HEK293 (cell line): ENCODE results near the gene DPM2.
A peak's percentile ranks its signal among the peaks of the same experiment; 100 is the strongest.

ENCODE experiments used
- CTCF ChIA-PET: fragments of 350-600 bp; formaldehyde crosslinking; extraction: SDS; loops from one replicate; lab custom pipeline; 2021; ENCODE audit warnings: antibody characterized with exemption; lab: Yijun Ruan, JAX
- POLR2A ChIA-PET: fragments of 300-600 bp; formaldehyde crosslinking; extraction: SDS; loops from one replicate; lab custom pipeline; 2020; ENCODE audit warnings: antibody characterized with exemption, inconsistent platforms; lab: Yijun Ruan, JAX
- H3K27ac ChIP-seq: fragments of 200-500 bp; sonication (Bioruptor generic); 2 replicates; pipeline ENCODE4 v1.5.1; 2014; ENCODE audit warnings: low read depth, low read length, control low read depth, inconsistent platforms; ENCODE audit errors: extremely low read depth
- H3K36me3 ChIP-seq, 2 experiments: fragments of 200-500 bp in 1 of 2; sonication (Bioruptor generic) in 1 of 2; 1 replicate in 1 of 2; 2 replicates in 1 of 2; pipeline ENCODE4 v1.5.1; 2014 to 2017; ENCODE audit warnings: inconsistent platforms in 2 of 2, low read length in 2 of 2; ENCODE audit not compliant: control insufficient read depth in 2 of 2, insufficient read depth in 1 of 2
- H3K4me1 ChIP-seq: fragments of 200-500 bp; sonication (Bioruptor generic); 2 replicates; pipeline ENCODE4 v1.5.1; 2014; ENCODE audit warnings: mild to moderate bottlenecking, low read length, inconsistent platforms; ENCODE audit not compliant: control insufficient read depth, insufficient read depth
- H3K4me3 ChIP-seq: 2 replicates; pipeline ENCODE4 v1.5.1; 2011; ENCODE audit warnings: low read depth, mild to moderate bottlenecking, control low read depth, low read length, moderate library complexity
- H3K9me3 ChIP-seq: fragments of 200-500 bp; sonication (Bioruptor generic); 2 replicates; pipeline ENCODE4 v1.5.1; 2014; ENCODE audit warnings: low read depth, low read length, inconsistent platforms; ENCODE audit not compliant: control insufficient read depth, insufficient read depth
- GLIS1 ChIP-seq: fragments of 450-650 bp; formaldehyde crosslinking; IDR thresholded peaks from 2 replicates; pipeline ENCODE4 v1.5.1; 2016; ENCODE audit warnings: missing biosample characterization, missing genetic modification characterization
- GLIS2 ChIP-seq: fragments of 450-650 bp; formaldehyde crosslinking; IDR thresholded peaks from 2 replicates; pipeline ENCODE4 v1.5.1; 2016; ENCODE audit warnings: missing biosample characterization, missing genetic modification characterization
- IKZF3 ChIP-seq: fragments of 450-650 bp; IDR thresholded peaks from 2 replicates; pipeline ENCODE4 v1.5.0; 2018; ENCODE audit warnings: missing biosample characterization, mild to moderate bottlenecking, missing genetic modification characterization, moderate library complexity
- KLF16 ChIP-seq: fragments of 450-650 bp; formaldehyde crosslinking; IDR thresholded peaks from 2 replicates; pipeline ENCODE4 v1.5.1; 2017; ENCODE audit warnings: missing biosample characterization, missing genetic modification characterization
- KLF8 ChIP-seq: fragments of 450-650 bp; formaldehyde crosslinking; IDR thresholded peaks from 2 replicates; pipeline ENCODE4 v1.5.1; 2016; ENCODE audit warnings: missing biosample characterization, missing genetic modification characterization
- KLF9 ChIP-seq: fragments of 450-650 bp; formaldehyde crosslinking; IDR thresholded peaks from 2 replicates; pipeline ENCODE4 v1.5.1; 2016; ENCODE audit warnings: missing biosample characterization, missing genetic modification characterization, low read depth
- MEIS1 ChIP-seq: sonication (generic); formaldehyde crosslinking; IDR thresholded peaks from 2 replicates; pipeline ENCODE4 v1.8.1; 2022; ENCODE audit warnings: missing genetic modification reagents, mild to moderate bottlenecking, borderline replicate concordance
- SCRT2 ChIP-seq: fragments of 450-650 bp; formaldehyde crosslinking; IDR thresholded peaks from 2 replicates; pipeline ENCODE4 v1.5.1; 2016; ENCODE audit warnings: missing biosample characterization, missing genetic modification characterization
- SP3 ChIP-seq: fragments of 450-650 bp; formaldehyde crosslinking; IDR thresholded peaks from 2 replicates; pipeline ENCODE4 v1.5.1; 2016; ENCODE audit warnings: missing biosample characterization, missing genetic modification characterization
- ZBTB21 ChIP-seq: fragments of 450-650 bp; formaldehyde crosslinking; IDR thresholded peaks from 2 replicates; pipeline ENCODE4 v1.5.1; 2017; ENCODE audit warnings: missing biosample characterization, missing genetic modification characterization
- ZBTB48 ChIP-seq: fragments of 450-650 bp; formaldehyde crosslinking; IDR thresholded peaks from 2 replicates; pipeline ENCODE4 v1.5.1; 2016; ENCODE audit warnings: missing biosample characterization, missing genetic modification characterization
- ZBTB7A ChIP-seq: fragments of 450-650 bp; formaldehyde crosslinking; IDR thresholded peaks from 2 replicates; pipeline ENCODE4 v1.5.1; 2016; ENCODE audit warnings: low read depth, missing biosample characterization, missing genetic modification characterization
- ZFHX2 ChIP-seq: fragments of 450-650 bp; formaldehyde crosslinking; conservative IDR thresholded peaks from 2 replicates; pipeline ENCODE4 v1.5.1; 2016; ENCODE audit warnings: missing biosample characterization, missing genetic modification characterization
- ZIC2 ChIP-seq: fragments of 450-650 bp; formaldehyde crosslinking; IDR thresholded peaks from 2 replicates; pipeline ENCODE4 v1.5.1; 2016; ENCODE audit warnings: missing biosample characterization, missing genetic modification characterization
- ZNF335 ChIP-seq: fragments of 450-650 bp; formaldehyde crosslinking; conservative IDR thresholded peaks from 2 replicates; pipeline ENCODE4 v1.5.1; 2016; ENCODE audit warnings: missing biosample characterization, missing genetic modification characterization
- ZNF398 ChIP-seq: fragments of 450-650 bp; formaldehyde crosslinking; IDR thresholded peaks from 2 replicates; pipeline ENCODE4 v1.5.1; 2017; ENCODE audit warnings: missing biosample characterization, missing genetic modification characterization
- ZNF423 ChIP-seq: fragments of 450-650 bp; formaldehyde crosslinking; IDR thresholded peaks from 2 replicates; pipeline ENCODE4 v1.5.1; 2016; ENCODE audit warnings: missing biosample characterization, missing genetic modification characterization
- ZNF426 ChIP-seq: fragments of 450-650 bp; formaldehyde crosslinking; IDR thresholded peaks from 2 replicates; pipeline ENCODE4 v1.5.1; 2017; ENCODE audit warnings: missing biosample characterization, missing genetic modification characterization, mild to moderate bottlenecking, inconsistent platforms, moderate library complexity
- ZNF518A ChIP-seq: fragments of 450-650 bp; formaldehyde crosslinking; conservative IDR thresholded peaks from 2 replicates; pipeline ENCODE4 v1.5.1; 2016; ENCODE audit warnings: low read depth, missing biosample characterization, missing genetic modification characterization
- ZNF521 ChIP-seq: fragments of 450-650 bp; formaldehyde crosslinking; IDR thresholded peaks from 2 replicates; pipeline ENCODE4 v1.5.1; 2017; ENCODE audit warnings: missing biosample characterization, mild to moderate bottlenecking, missing genetic modification characterization
- ZNF777 ChIP-seq: fragments of 450-650 bp; formaldehyde crosslinking; IDR thresholded peaks from 2 replicates; pipeline ENCODE4 v1.5.1; 2017; ENCODE audit warnings: missing biosample characterization, missing genetic modification characterization, borderline replicate concordance
- TF ChIP-seq, protein P1 (sequence below): fragments of 450-650 bp; formaldehyde crosslinking; IDR thresholded peaks from 2 replicates; pipeline ENCODE4 v1.5.1; 2016; ENCODE audit warnings: missing biosample characterization, missing genetic modification characterization
- TF ChIP-seq, protein P2 (sequence below): fragments of 450-650 bp; formaldehyde crosslinking; IDR thresholded peaks from 2 replicates; pipeline ENCODE4 v1.5.1; 2016; ENCODE audit warnings: missing biosample characterization, missing genetic modification characterization
- TF ChIP-seq, protein P3 (sequence below): fragments of 450-650 bp; formaldehyde crosslinking; optimal IDR thresholded peaks from 2 replicates; pipeline ENCODE3; 2016; ENCODE audit warnings: missing biosample characterization, mild to moderate bottlenecking, missing genetic modification characterization

The DPM2 gene

DNA sequence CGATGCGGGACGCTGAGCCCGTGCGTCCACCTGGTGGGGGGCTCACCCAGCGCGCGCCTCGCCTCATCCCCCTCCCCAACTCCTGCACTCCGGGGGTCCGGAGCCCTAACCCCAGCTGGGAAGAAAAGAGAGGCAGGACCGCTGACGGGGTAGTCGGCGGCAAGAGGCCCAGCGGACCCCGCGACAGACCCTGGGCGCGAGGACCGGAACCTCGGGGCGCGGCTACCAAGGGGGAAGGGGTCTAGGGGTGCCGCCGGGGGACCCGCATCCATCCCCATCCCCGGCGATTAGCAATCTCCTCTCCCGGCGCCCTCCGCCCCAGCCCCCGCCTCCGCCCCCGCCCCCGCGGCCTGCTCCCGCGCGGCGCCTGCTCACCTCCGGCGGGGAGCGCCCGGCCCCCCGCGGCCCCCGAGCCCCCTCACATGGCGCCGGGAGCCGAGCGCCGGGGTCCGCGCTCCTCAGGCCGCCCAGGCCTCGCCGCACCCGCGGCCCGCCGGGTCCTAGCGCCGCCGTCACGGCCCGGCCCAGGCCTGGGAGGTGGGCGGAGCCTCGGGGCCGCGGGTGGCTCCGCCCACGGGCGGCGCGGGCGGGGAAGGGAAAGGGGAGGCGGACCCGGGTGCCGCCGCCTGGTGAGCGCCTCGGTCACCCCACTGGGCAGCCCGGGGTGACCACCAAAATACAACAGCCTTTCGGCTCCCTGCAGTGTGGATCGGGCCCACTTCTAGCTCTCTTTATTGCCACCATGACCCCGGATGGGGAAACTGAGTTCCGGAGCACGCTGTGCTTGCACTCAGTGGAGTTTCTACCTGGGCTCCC is 38.3 kb downstream of the DPM2 start, which contains the start of gene ST6GALNAC6:
Gene ST6GALNAC6 (minus strand): TSS at position 476 of the 816 bp plus-strand sequence. CDS start 1,622 bp downstream, outside the sequence.
- no peaks in the 10 kb centered on the region for H3K9me3 ChIP-seq
- CTCF ChIA-PET = interaction anchor here (0.6 to 0.9 kb wide), 3 partner anchors 8 to 108 kb away, joined by 3 to 5 read pairs (median 4); no protein-coding TSS in a partner anchor
- H3K4me1 ChIP-seq = no peaks in the 10 kb centered on the region
- POLR2A ChIA-PET = interaction anchor here (1.3 to 2.0 kb wide), 3 partner anchors 17 to 448 kb away, joined by 3 to 9 read pairs (median 3); partner anchors contain the start of genes LRSAM1, RPL12 and ST6GALNAC4
- H3K27ac ChIP-seq = peak within 1 kb of the TSS; percentile 78; the same call in 1 of the 2 replicates
- peaks cover 0 to 26% of the 10 kb centered on the region in 2 experiments; a peak in 1 of 3 replicates for H3K36me3 ChIP-seq
- TF ChIP-seq MEIS1 (CRISPR knock-in tag) (no peak), ZNF426 (no peak), ZIC2 (peak; percentile 75), IKZF3 (tag by site-specific recombination) (no peak), ZNF423 (tag by site-specific recombination) (peak; percentile 72), ZNF521 (tag by site-specific recombination) (no peak), SP3 (tag by site-specific recombination) (peak; percentile 42; the same call in 1 of the 2 replicates), ZNF335 (tag by site-specific recombination) (peak; percentile 72), SCRT2 (tag by site-specific recombination) (no peak), ZFHX2 (tag by site-specific recombination) (peak; percentile 40), GLIS1 (tag by site-specific recombination) (peak; percentile 95), ZNF777 (tag by site-specific recombination) (no peak), ZBTB7A (tag by site-specific recombination) (0 out of 2 replicates have a peak, but pooled peaks have one; percentile 52), KLF8 (tag by site-specific recombination) (no peak), GLIS2 (tag by site-specific recombination) (peak; percentile 73), ZNF518A (peak; percentile 19; the same call in 1 of the 2 replicates), ZBTB21 (tag by site-specific recombination) (no peak), KLF9 (tag by site-specific recombination) (no peak), ZBTB48 (tag by site-specific recombination) (peak; percentile 75), ZNF398 (0 out of 2 replicates have a peak, but pooled peaks have one; percentile 9), KLF16 (no peak)
- TF ChIP-seq, protein P1, sequence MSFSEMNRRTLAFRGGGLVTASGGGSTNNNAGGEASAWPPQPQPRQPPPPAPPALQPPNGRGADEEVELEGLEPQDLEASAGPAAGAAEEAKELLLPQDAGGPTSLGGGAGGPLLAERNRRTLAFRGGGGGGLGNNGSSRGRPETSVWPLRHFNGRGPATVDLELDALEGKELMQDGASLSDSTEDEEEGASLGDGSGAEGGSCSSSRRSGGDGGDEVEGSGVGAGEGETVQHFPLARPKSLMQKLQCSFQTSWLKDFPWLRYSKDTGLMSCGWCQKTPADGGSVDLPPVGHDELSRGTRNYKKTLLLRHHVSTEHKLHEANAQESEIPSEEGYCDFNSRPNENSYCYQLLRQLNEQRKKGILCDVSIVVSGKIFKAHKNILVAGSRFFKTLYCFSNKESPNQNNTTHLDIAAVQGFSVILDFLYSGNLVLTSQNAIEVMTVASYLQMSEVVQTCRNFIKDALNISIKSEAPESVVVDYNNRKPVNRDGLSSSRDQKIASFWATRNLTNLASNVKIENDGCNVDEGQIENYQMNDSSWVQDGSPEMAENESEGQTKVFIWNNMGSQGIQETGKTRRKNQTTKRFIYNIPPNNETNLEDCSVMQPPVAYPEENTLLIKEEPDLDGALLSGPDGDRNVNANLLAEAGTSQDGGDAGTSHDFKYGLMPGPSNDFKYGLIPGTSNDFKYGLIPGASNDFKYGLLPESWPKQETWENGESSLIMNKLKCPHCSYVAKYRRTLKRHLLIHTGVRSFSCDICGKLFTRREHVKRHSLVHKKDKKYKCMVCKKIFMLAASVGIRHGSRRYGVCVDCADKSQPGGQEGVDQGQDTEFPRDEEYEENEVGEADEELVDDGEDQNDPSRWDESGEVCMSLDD (tag by site-specific recombination) = peak; percentile 78; the same call in 1 of the 2 replicates
- TF ChIP-seq, protein P2, sequence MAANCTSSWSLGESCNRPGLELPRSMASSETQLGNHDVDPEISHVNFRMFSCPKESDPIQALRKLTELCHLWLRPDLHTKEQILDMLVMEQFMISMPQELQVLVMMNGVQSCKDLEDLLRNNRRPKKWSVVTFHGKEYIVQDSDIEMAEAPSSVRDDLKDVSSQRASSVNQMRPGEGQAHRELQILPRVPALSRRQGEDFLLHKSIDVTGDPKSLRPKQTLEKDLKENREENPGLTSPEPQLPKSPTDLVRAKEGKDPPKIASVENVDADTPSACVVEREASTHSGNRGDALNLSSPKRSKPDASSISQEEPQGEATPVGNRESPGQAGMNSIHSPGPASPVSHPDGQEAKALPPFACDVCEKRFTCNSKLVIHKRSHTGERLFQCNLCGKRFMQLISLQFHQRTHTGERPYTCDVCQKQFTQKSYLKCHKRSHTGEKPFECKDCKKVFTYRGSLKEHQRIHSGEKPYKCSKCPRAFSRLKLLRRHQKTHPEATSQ (tag by site-specific recombination) = no peak
- TF ChIP-seq, protein P3, sequence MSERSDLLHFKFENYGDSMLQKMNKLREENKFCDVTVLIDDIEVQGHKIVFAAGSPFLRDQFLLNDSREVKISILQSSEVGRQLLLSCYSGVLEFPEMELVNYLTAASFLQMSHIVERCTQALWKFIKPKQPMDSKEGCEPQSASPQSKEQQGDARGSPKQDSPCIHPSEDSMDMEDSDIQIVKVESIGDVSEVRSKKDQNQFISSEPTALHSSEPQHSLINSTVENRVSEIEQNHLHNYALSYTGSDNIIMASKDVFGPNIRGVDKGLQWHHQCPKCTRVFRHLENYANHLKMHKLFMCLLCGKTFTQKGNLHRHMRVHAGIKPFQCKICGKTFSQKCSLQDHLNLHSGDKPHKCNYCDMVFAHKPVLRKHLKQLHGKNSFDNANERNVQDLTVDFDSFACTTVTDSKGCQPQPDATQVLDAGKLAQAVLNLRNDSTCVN (tag by site-specific recombination) = peak; percentile 66
- H3K4me3 ChIP-seq = peak within 1 kb of the TSS; percentile 86
